ENCODE data around the gene CCDC70. TPM values are rescaled to one million over a fixed set of nuclear protein-coding genes. Genes with fewer than 3 reads are reported as not detected.
"Not testable (repeated sequence)": the region's sequence is repeated elsewhere in the genome, so short reads cannot be mapped to it uniquely, and the experiment has no call there.

The CCDC70 gene
- total RNA-seq, 3 donors from 2014 or later (not counting 1 experiment from before 2014, with no cell fraction given) = not detected

DNA sequence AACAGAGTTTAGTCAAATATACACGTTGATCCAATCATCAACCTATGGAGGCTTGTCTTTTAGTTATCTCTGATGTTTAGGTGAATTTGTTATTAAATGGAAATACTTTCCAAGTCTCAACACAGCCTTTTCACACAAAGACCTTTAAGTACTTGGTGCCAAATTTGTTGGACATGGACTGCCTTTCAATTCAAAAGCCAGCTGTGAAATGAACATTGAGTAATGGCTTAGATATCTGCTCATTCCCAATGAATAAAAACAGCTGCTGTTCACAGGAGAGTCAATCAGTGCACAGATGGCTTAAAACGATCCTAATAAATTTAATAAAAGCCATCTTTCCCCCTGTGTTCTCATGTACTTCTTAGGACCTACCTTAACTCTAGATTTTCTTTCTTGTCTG lies 37.9 kb upstream of the CCDC70 start:
- Mint-ChIP-seq H3K27ac (peak overlapping the region in 1 of 2 donors; percentile 60), H3K36me3 (no peaks in the 10 kb centered on the region), H3K4me1 (peaks cover 54 to 66% of the 10 kb centered on the region in 2 donors), H3K4me3 (peak overlapping the region; percentile 60), H3K9me3 (no peaks in the 10 kb centered on the region), H3K27me3 (ENCODE audit: low read depth in 2 of 2) (peaks cover 0 to 3% of the 10 kb centered on the region in 2 donors)
- H3K9me3 ChIP-seq (ENCODE audit: control insufficient read depth, insufficient read depth, low read length) = no peaks in the 10 kb centered on the region
- H3K27ac ChIP-seq (ENCODE audit: low read length) = no peak overlapping the region
- TF ChIP-seq, protein P1, sequence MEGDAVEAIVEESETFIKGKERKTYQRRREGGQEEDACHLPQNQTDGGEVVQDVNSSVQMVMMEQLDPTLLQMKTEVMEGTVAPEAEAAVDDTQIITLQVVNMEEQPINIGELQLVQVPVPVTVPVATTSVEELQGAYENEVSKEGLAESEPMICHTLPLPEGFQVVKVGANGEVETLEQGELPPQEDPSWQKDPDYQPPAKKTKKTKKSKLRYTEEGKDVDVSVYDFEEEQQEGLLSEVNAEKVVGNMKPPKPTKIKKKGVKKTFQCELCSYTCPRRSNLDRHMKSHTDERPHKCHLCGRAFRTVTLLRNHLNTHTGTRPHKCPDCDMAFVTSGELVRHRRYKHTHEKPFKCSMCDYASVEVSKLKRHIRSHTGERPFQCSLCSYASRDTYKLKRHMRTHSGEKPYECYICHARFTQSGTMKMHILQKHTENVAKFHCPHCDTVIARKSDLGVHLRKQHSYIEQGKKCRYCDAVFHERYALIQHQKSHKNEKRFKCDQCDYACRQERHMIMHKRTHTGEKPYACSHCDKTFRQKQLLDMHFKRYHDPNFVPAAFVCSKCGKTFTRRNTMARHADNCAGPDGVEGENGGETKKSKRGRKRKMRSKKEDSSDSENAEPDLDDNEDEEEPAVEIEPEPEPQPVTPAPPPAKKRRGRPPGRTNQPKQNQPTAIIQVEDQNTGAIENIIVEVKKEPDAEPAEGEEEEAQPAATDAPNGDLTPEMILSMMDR (IDR thresholded peaks at IDR 0.05) = no peak
- no peaks in the 10 kb centered on the region for H3K27me3 ChIP-seq (ENCODE audit: control insufficient read depth, insufficient read depth, low read length)
- H3K4me1 ChIP-seq (ENCODE audit: control insufficient read depth, insufficient read depth, low read length) = peaks cover 63% of the 10 kb centered on the region
- intact Hi-C loops (cut with micrococcal nuclease) = no loop called here
- DNase-seq (no peak), ATAC-seq (no peak)
- no peaks in the 10 kb centered on the region for H3K36me3 ChIP-seq (ENCODE audit: control insufficient read depth, insufficient read depth, low read length)
- H3K4me3 ChIP-seq (ENCODE audit: low read length) = no peak overlapping the region
- WGBS (ENCODE audit: insufficient coverage) = 94% methylated on average over 1 of the region's 2 CpGs

DNA sequence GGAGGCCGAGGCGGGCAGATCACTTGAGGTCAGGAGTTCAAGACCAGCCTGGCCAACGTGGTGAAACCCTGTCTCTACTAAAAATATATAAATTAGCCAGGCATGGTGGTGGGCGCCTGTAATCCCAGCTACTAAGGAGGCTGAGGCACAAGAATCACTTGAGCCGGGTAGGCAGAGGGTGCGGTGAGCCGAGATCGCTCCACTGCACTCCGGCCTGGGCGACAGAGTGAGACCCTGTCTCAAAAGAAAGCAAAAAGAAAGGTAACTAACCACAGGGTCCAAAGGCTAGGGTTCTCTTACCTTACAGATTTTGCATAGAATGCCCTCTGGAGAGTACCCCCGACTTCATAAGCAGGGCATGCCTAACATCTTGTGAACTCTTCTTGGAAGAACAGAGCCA lies 37.1 kb upstream of the CCDC70 start:
- Histone ChIP-seq H3K4me1 (ENCODE audit: control insufficient read depth, insufficient read depth, low read length) (peaks cover 58% of the 10 kb centered on the region), H3K27ac (ENCODE audit: low read length) (peak overlapping the region; percentile 29)
- ATAC-seq; H3K27me3 Mint-ChIP-seq (ENCODE audit: low read depth in 2 of 2); H3K36me3 ChIP-seq (ENCODE audit: control insufficient read depth, insufficient read depth, low read length); H3K9me3 ChIP-seq (ENCODE audit: control insufficient read depth, insufficient read depth, low read length); DNase-seq; H3K27me3 ChIP-seq (ENCODE audit: control insufficient read depth, insufficient read depth, low read length); H3K36me3 Mint-ChIP-seq; H3K9me3 Mint-ChIP-seq; intact Hi-C loops (cut with micrococcal nuclease); H3K4me3 ChIP-seq (ENCODE audit: low read length): not testable (repeated sequence)
- 74% methylated on average over 11 of the region's 11 CpGs for WGBS (ENCODE audit: insufficient coverage)
- H3K4me1 Mint-ChIP-seq = peaks cover 52 to 66% of the 10 kb centered on the region in 2 donors
- peak overlapping the region; percentile 60 for H3K27ac Mint-ChIP-seq
- peak overlapping the region; percentile 67 for H3K4me3 Mint-ChIP-seq

DNA sequence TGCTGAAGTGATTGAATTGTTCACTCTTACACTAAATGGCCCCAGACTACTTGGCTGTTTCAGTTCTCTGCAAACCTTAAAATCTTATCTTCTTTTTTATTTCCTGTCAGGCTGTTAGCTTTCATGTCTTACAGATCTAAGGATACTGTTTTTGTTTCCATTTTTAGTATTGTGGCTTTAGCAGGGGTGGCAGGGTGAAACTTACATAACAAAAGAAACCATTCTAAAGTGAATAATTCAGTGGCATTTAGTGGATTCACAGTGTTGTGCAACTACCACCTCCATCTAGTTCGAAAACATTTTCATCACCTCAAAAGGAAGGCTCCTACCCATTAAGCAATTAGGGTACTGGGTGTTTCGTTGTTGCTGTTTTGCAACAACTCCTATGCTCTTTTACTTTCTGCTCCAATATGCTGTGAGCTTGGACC lies 36.6 kb upstream of the CCDC70 start:
- Histone ChIP-seq H3K27ac (ENCODE audit: low read length) (peak overlapping the region; percentile 50), H3K4me3 (ENCODE audit: low read length) (no peak overlapping the region), H3K9me3 (ENCODE audit: control insufficient read depth, insufficient read depth, low read length) (no peaks in the 10 kb centered on the region), H3K4me1 (ENCODE audit: control insufficient read depth, insufficient read depth, low read length) (peaks cover 58% of the 10 kb centered on the region), H3K36me3 (ENCODE audit: control insufficient read depth, insufficient read depth, low read length) (no peaks in the 10 kb centered on the region), H3K27me3 (ENCODE audit: control insufficient read depth, insufficient read depth, low read length) (no peaks in the 10 kb centered on the region)
- peaks cover 0 to 3% of the 10 kb centered on the region in 2 donors for H3K27me3 Mint-ChIP-seq (ENCODE audit: low read depth in 2 of 2)
- intact Hi-C loops (cut with micrococcal nuclease) = no loop called here
- no peaks in the 10 kb centered on the region for H3K36me3 Mint-ChIP-seq
- TF ChIP-seq, protein P1 (IDR thresholded peaks at IDR 0.05) = no peak
- DNase-seq = peak in 1 of 2 donors; percentile 72
- no peaks in the 10 kb centered on the region for H3K9me3 Mint-ChIP-seq
- H3K27ac Mint-ChIP-seq = peak overlapping the region; percentile 60
- 0% methylated on average over 2 of the region's 2 CpGs for WGBS (ENCODE audit: insufficient coverage)
- H3K4me3 Mint-ChIP-seq = peak overlapping the region; percentile 67
- peaks cover 52 to 64% of the 10 kb centered on the region in 2 donors for H3K4me1 Mint-ChIP-seq
- peak; percentile 54 to 65 (median 61) for ATAC-seq

DNA sequence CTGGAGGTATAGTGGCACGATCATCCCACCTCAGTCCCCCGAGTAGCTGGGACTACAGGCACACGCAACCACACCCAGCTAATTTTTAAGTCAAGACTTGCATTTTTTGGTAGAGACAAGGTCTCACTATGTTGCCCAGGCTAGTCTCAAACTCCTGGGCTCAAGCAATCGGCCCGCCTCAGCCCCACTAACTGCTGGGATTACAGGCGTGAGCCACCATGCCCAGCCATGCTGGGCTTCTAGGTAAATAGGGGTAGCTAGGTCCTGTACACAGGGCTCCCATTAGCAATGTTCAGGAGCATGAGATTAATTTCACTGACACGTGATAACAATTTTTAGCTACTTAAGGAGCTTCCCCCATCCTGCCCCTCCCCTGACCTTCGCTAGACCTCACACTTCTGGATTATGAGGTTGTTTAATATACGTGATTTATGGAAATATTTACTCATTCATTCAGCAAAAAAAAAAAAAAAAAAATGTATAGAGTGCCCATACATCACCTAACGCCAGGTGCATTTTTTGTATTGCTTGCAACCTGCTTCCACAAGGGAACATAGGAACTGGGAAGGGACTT lies 36.0 kb upstream of the CCDC70 start:
- no peaks in the 10 kb centered on the region for H3K9me3 ChIP-seq (ENCODE audit: control insufficient read depth, insufficient read depth, low read length)
- WGBS (ENCODE audit: insufficient coverage) = 81% methylated on average over 7 of the region's 10 CpGs
- H3K27me3 Mint-ChIP-seq (ENCODE audit: low read depth in 2 of 2) = peaks cover 0 to 3% of the 10 kb centered on the region in 2 donors
- H3K27me3 ChIP-seq (ENCODE audit: control insufficient read depth, insufficient read depth, low read length) = no peaks in the 10 kb centered on the region
- peak overlapping the region; percentile 60 for H3K27ac Mint-ChIP-seq
- no peaks in the 10 kb centered on the region for H3K9me3 Mint-ChIP-seq
- H3K4me1 ChIP-seq (ENCODE audit: control insufficient read depth, insufficient read depth, low read length) = peaks cover 56% of the 10 kb centered on the region
- no peaks in the 10 kb centered on the region for H3K36me3 Mint-ChIP-seq
- DNase-seq (peak in 1 of 2 donors; percentile 37), ATAC-seq (no peak)
- no peak overlapping the region for H3K4me3 ChIP-seq (ENCODE audit: low read length)
- intact Hi-C loops (cut with micrococcal nuclease) = no loop called here
- no peaks in the 10 kb centered on the region for H3K36me3 ChIP-seq (ENCODE audit: control insufficient read depth, insufficient read depth, low read length)
- H3K4me3 Mint-ChIP-seq = peak overlapping the region; percentile 35
- H3K27ac ChIP-seq (ENCODE audit: low read length) = peak overlapping the region; percentile 50
- peaks cover 52 to 58% of the 10 kb centered on the region in 2 donors for H3K4me1 Mint-ChIP-seq
- TF ChIP-seq, protein P1 (IDR thresholded peaks at IDR 0.05) = no peak

Measured in natural killer cell (primary cell).